Duodenal mucosa (tissue), 2 donors: Measurements from ENCODE around the gene NDUFC2.
"Not testable (repeated sequence)": the region's sequence is repeated elsewhere in the genome, so short reads cannot be mapped to it uniquely, and the experiment has no call there.

Source experiments
- H3K27ac ChIP-seq: one replicate; pipeline ENCODE4 v1.7.0; 2013; ENCODE audit warnings: low read depth, low read length
- H3K27me3 ChIP-seq, 2 donors: one replicate each; pipeline ENCODE4 v1.7.0; 2013; ENCODE audit warnings: low read length in 2 of 2, control low read depth in 1 of 2; ENCODE audit not compliant: insufficient read depth in 2 of 2, control insufficient read depth in 1 of 2
- H3K36me3 ChIP-seq, 2 donors: one replicate each; pipeline ENCODE4 v1.7.0; 2013; ENCODE audit warnings: low read length in 2 of 2, control low read depth in 1 of 2; ENCODE audit not compliant: insufficient read depth in 2 of 2, control insufficient read depth in 1 of 2
- H3K4me1 ChIP-seq, 2 donors: one replicate each; pipeline ENCODE4 v1.7.0; 2013; ENCODE audit warnings: low read length in 2 of 2, control low read depth in 1 of 2; ENCODE audit not compliant: insufficient read depth in 2 of 2, control insufficient read depth in 1 of 2
- H3K4me3 ChIP-seq, 2 donors: one replicate each; pipeline ENCODE4 v1.7.0; 2013; ENCODE audit warnings: low read length in 2 of 2, low read depth in 1 of 2
- H3K9ac ChIP-seq, 2 donors: one replicate each; pipeline ENCODE4 v1.7.0; 2013; ENCODE audit warnings: low read length in 2 of 2, low read depth in 1 of 2
- H3K9me3 ChIP-seq, 2 donors: one replicate each; pipeline ENCODE4 v1.7.0; 2013; ENCODE audit warnings: low read length in 2 of 2, control low read depth in 1 of 2; ENCODE audit not compliant: control insufficient read depth in 1 of 2

Gene NDUFC2

DNA sequence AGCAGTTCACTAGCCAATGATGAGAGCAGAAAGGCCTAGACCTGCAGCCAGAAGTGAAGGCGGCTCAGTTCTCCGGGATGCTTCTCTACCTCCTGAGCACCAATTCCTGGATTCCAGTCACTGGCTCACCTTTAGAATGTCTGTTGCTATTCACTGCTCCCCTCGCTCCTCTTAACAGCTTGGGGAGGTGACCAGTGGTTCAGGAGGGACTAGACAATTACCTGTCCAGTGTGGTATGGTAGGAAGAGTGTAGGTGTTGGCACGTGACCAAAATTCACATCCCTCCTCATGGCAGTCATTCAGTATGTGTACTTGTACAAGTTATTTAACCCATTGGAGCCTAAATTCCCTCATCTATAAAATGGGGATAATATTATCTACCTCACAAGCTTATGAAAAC lies 12.0 kb downstream of the NDUFC2 start:
- Histone ChIP-seq H3K4me1 (peaks cover 0 to 11% of the 10 kb centered on the region in 2 donors), H3K36me3 (peaks cover 24 to 47% of the 10 kb centered on the region in 2 donors), H3K9ac (no peak overlapping the region), H3K27ac (no peak overlapping the region), H3K9me3 (no peaks in the 10 kb centered on the region), H3K27me3 (no peaks in the 10 kb centered on the region), H3K4me3 (no peak overlapping the region)

DNA sequence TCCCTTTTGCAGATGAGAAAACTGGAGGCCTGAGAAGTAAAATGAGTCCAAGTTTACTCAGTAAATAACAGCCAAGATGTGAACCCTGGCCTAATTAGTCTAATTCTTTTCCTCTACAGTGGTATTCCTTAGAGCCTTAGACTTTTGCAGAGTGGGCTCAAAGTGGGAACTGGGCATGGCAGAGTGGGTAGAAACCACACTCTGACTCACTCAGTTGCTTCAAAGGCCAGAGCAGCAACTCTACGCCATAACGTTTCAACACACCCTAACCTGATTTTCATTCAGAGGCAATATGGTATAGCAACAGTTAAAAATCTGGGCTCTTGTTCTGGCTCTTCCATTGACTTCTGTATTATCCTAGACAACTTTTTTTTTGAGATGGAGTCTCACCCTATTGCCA lies 13.2 kb downstream of the NDUFC2 start:
- H3K36me3 ChIP-seq, result peaks cover 20 to 36% of the 10 kb centered on the region in 2 donors
- H3K27me3 ChIP-seq, result no peaks in the 10 kb centered on the region
- peaks cover 0 to 6% of the 10 kb centered on the region in 2 donors for H3K4me1 ChIP-seq
- H3K27ac ChIP-seq, result no peak overlapping the region
- H3K9ac ChIP-seq, result no peak overlapping the region
- no peaks in the 10 kb centered on the region for H3K9me3 ChIP-seq
- no peak overlapping the region for H3K4me3 ChIP-seq

GRCh38 chr11:78065203-78065602 lies 14.5 kb downstream of the NDUFC2 start:
- no peak overlapping the region for H3K9ac ChIP-seq
- no peaks in the 10 kb centered on the region for H3K27me3 ChIP-seq
- H3K27ac ChIP-seq, result no peak overlapping the region

DNA sequence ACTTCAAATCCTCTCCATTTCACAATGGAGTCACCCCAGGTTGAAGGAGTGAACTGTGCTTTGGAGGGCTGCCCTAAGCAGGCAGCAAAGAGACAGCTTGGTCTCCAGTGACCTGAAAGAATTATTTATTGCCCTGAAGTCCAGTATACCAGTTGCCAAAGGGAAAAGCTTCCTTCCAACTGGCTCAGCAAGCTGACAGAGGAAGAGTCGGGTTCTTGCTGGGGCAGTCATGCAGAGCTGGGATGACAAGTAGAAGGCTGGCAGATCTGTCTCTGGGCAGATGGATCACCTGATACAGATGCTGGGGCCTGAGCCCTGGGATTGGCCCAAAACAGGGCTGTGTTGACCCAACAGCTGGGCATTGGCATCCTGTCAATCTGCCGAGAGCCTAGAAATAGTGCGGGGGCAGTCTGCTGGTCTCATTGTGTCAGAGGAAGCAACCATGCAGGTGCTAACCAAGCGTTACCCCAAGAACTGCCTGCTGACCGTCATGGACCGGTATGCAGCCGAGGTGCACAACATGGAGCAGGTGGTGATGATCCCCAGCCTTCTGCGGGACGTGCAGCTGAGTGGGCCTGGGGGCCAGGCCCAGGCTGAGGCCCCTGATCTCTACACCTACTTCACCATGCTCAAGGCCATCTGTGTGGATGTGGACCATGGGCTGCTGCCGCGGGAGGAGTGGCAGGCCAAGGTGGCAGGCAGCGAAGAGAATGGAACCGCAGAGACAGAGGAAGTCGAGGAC lies 16.1 kb downstream of the NDUFC2 start, which contains the start of gene THRSP:
Gene THRSP (plus strand): TSS at position 422 of the 742 bp plus-strand sequence. CDS start 21 bp downstream, at position 443.
- Histone ChIP-seq H3K36me3 (peaks cover 6 to 8% of the 10 kb centered on the region in 2 donors), H3K4me3 (no peak within 1 kb of the TSS), H3K9me3 (no peaks in the 10 kb centered on the region), H3K9ac (no peak within 1 kb of the TSS), H3K4me1 (no peaks in the 10 kb centered on the region), H3K27me3 (no peaks in the 10 kb centered on the region), H3K27ac (no peak within 1 kb of the TSS)

More at GRCh38 chr11:78065203-78065602, 14.5 kb downstream of the NDUFC2 start:
- Histone ChIP-seq H3K4me1 (peaks cover 0 to 6% of the 10 kb centered on the region in 2 donors), H3K9me3 (no peaks in the 10 kb centered on the region), H3K36me3 (peaks cover 14 to 24% of the 10 kb centered on the region in 2 donors), H3K4me3 (no peak overlapping the region)

- no peak overlapping the region for H3K4me3 ChIP-seq
- no peaks in the 10 kb centered on the region for H3K9me3 ChIP-seq
- H3K27ac ChIP-seq, result no peak overlapping the region
- H3K36me3 ChIP-seq, result peaks cover 4 to 5% of the 10 kb centered on the region in 2 donors
- H3K27me3 ChIP-seq, result no peaks in the 10 kb centered on the region
- no peak overlapping the region for H3K9ac ChIP-seq
- no peaks in the 10 kb centered on the region for H3K4me1 ChIP-seq
Measured at GRCh38 chr11:78062671-78063070, 17.0 kb downstream of the NDUFC2 start.

GRCh38 chr11:78061921-78062311 lies 17.7 kb downstream of the NDUFC2 start:
- Histone ChIP-seq H3K9ac (no peak overlapping the region), H3K27me3 (no peaks in the 10 kb centered on the region), H3K9me3 (no peaks in the 10 kb centered on the region), H3K4me1 (no peaks in the 10 kb centered on the region), H3K27ac (no peak overlapping the region), H3K36me3 (no peaks in the 10 kb centered on the region), H3K4me3 (no peak overlapping the region)

DNA sequence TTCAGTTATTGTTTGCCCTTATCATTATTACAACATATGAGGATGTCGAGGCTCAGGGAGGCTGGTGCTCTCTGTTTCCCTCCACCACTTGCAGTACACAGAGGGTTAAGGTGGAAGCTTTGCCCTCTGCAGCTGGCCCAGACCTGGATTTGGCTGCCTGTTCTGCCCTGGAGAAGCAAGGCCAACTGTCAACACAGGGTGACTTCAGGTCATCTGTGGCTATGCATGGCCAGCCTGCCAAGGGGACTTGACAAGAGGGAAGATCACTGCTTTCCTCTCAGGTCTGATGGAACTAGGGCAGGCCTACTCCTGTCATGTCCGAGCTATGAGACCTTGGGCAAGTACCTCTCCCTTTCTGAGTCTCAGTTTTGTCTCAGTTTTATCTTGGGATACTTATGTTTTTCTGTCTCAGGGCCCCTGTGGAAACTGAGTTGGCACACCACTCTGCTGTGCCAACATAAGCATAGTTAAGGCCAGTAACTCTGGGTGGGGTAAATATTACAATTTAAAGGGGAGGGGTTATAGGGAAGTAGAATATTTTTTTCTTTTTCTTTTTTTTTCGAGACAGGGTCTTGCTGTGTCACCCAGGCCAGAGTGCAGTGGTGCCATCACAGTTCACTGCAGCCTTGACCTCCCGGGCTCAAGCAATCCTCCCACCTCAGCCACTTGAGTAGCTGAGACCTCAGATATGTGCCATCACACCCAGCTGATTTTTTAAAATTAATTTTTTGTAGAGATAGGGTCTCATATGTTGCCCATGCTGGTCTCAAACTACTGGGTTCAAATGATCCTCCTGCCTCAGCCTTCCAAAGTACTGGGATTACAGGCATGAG lies 18.4 kb downstream of the NDUFC2 start:
- no peak overlapping the region for H3K4me3 ChIP-seq
- no peak overlapping the region for H3K9ac ChIP-seq
- H3K9me3 ChIP-seq, result no peaks in the 10 kb centered on the region
- H3K27ac ChIP-seq, result no peak overlapping the region
- no peaks in the 10 kb centered on the region for H3K4me1 ChIP-seq
- H3K27me3 ChIP-seq, result no peaks in the 10 kb centered on the region
- no peaks in the 10 kb centered on the region for H3K36me3 ChIP-seq

GRCh38 chr11:78060533-78060932 lies 19.1 kb downstream of the NDUFC2 start:
- Histone ChIP-seq H3K4me3 (no peak overlapping the region), H3K36me3 (no peaks in the 10 kb centered on the region), H3K27me3 (no peaks in the 10 kb centered on the region), H3K9ac (no peak overlapping the region), H3K27ac (no peak overlapping the region), H3K4me1 (no peaks in the 10 kb centered on the region), H3K9me3 (no peaks in the 10 kb centered on the region)

GRCh38 chr11:78059749-78060328 lies 19.8 kb downstream of the NDUFC2 start:
- H3K4me3 ChIP-seq, H3K36me3 ChIP-seq, H3K9me3 ChIP-seq, H3K27me3 ChIP-seq, H3K9ac ChIP-seq, H3K27ac ChIP-seq, H3K4me1 ChIP-seq: not testable (repeated sequence)

DNA sequence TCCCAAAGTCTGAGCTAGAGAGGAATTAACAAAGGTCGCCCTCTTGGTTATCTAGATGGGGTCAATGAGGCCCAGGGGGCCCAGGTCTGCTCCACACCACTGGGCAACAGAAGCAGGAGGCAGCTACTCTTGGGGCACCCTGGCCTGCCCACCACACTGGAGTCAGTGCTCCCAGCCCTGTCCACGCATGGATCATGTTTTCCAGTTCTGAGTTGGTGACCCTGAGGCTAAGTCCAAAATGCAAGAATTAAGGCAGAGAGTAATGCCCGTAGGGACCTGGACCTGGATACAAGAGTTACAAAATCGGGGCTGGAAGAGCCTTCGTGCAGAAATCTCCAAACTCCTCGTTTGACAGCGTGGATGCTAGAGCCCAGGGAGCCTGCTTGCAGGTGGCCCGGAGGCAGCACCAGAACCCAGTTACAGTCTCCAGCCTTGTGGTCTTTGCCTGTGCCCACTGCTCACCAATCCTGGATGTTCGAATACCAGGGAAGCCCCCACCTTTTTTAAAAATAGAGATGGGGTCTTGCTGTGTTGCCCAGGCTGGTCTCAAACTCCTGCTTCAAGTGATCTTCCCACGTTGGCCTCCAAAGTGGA lies 22.1 kb downstream of the NDUFC2 start:
- no peak overlapping the region for H3K27ac ChIP-seq
- H3K9me3 ChIP-seq, result no peaks in the 10 kb centered on the region
- H3K4me1 ChIP-seq, result no peaks in the 10 kb centered on the region
- H3K27me3 ChIP-seq, result no peaks in the 10 kb centered on the region
- no peak overlapping the region for H3K9ac ChIP-seq
- H3K36me3 ChIP-seq, result no peaks in the 10 kb centered on the region
- no peak overlapping the region for H3K4me3 ChIP-seq
